ENCODE measurements around the gene SLC10A7. TPM values are rescaled to one million over a fixed set of nuclear protein-coding genes. Genes with fewer than 3 reads are reported as not detected.
A peak's percentile ranks its signal among the peaks of the same experiment; 100 is the strongest.

The SLC10A7 gene
- total RNA-seq, 2 donors from 2014 or later: 6.0 to 7.5 TPM

DNA sequence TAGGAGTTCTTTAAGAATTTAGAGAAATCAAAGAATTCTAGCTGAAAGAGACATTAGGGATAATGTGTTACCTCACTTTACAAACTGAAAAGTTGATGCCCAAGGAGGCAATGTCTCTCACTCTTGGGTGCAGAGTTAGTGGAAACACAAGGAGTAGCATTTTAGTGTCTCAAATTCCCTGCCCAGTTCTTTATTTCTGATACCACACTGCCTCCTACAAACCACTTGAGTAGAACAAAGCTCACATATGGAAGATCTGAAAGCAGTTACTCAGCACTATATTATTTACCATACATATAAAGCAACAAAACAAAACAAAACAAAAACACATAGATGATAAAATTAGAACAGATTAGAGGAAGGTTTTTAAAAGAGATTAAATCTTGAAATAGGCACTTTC lies 183.2 kb downstream of the SLC10A7 start:
- no peaks in the 10 kb centered on the region for H3K9me3 ChIP-seq (ENCODE audit: control insufficient read depth, low read length)
- no peak overlapping the region for H3K27ac ChIP-seq (ENCODE audit: low read depth, low read length)
- Mint-ChIP-seq H3K4me1 (no peaks in the 10 kb centered on the region), H3K27ac (no peak overlapping the region), H3K36me3 (ENCODE audit: low read depth) (no peaks in the 10 kb centered on the region), H3K9me3 (no peaks in the 10 kb centered on the region), H3K27me3 (ENCODE audit: insufficient read depth) (no peaks in the 10 kb centered on the region), H3K4me3 (no peak overlapping the region)
- no peaks in the 10 kb centered on the region for H3K36me3 ChIP-seq (ENCODE audit: control insufficient read depth, insufficient read depth, low read length)
- no peaks in the 10 kb centered on the region for H3K27me3 ChIP-seq (ENCODE audit: control insufficient read depth, insufficient read depth, low read length, poor library complexity, severe bottlenecking)
- no peak overlapping the region for H3K4me3 ChIP-seq (ENCODE audit: low read length)
- TF ChIP-seq, protein P1, sequence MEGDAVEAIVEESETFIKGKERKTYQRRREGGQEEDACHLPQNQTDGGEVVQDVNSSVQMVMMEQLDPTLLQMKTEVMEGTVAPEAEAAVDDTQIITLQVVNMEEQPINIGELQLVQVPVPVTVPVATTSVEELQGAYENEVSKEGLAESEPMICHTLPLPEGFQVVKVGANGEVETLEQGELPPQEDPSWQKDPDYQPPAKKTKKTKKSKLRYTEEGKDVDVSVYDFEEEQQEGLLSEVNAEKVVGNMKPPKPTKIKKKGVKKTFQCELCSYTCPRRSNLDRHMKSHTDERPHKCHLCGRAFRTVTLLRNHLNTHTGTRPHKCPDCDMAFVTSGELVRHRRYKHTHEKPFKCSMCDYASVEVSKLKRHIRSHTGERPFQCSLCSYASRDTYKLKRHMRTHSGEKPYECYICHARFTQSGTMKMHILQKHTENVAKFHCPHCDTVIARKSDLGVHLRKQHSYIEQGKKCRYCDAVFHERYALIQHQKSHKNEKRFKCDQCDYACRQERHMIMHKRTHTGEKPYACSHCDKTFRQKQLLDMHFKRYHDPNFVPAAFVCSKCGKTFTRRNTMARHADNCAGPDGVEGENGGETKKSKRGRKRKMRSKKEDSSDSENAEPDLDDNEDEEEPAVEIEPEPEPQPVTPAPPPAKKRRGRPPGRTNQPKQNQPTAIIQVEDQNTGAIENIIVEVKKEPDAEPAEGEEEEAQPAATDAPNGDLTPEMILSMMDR (conservative IDR thresholded peaks at IDR 0.05): peak; percentile 46
- H3K4me1 ChIP-seq (ENCODE audit: control insufficient read depth, insufficient read depth, low read length): no peaks in the 10 kb centered on the region
- H3K9ac ChIP-seq (ENCODE audit: extremely low read depth, low read length, poor library complexity, severe bottlenecking): no peak overlapping the region
- no peak for DNase-seq

DNA sequence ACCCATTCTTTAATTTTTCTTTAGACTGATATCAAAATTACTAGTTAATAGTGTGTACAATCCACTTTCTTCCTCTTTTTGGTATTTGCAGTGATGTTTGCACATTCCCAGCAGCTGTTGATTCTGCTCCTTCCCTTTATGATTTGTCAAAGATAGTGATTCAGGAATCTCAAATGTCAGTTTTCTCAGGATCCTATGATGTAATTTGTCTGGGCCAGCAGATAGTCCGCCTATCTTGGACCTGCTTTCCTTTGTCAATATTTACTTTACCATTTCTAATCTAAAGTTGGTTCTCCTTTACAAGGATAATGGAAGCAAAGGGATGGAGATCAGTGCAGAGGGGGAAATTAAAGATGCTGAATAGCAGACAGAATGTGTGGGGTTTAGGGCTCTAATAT lies 185.3 kb downstream of the SLC10A7 start:
- no peak for DNase-seq
- Mint-ChIP-seq H3K27me3 (ENCODE audit: insufficient read depth) (no peaks in the 10 kb centered on the region), H3K9me3 (no peaks in the 10 kb centered on the region), H3K4me1 (no peaks in the 10 kb centered on the region), H3K27ac (no peak overlapping the region), H3K4me3 (no peak overlapping the region), H3K36me3 (ENCODE audit: low read depth) (no peaks in the 10 kb centered on the region)
- WGBS, 2 experiments (ENCODE audit: insufficient coverage in 1 of 2, insufficient read length in 1 of 2): 83% methylated on average over 1 of the region's 1 CpG; no CpG with 5 or more reads in 1 of the 2 experiments
- H3K9ac ChIP-seq (ENCODE audit: extremely low read depth, low read length, poor library complexity, severe bottlenecking): no peak overlapping the region
- no peaks in the 10 kb centered on the region for H3K9me3 ChIP-seq (ENCODE audit: control insufficient read depth, low read length)
- no peak overlapping the region for H3K27ac ChIP-seq (ENCODE audit: low read depth, low read length)
- no peak overlapping the region for H3K4me3 ChIP-seq (ENCODE audit: low read length)
- H3K36me3 ChIP-seq (ENCODE audit: control insufficient read depth, insufficient read depth, low read length): no peaks in the 10 kb centered on the region
- TF ChIP-seq, protein P1 (conservative IDR thresholded peaks at IDR 0.05): no peak
- H3K27me3 ChIP-seq (ENCODE audit: control insufficient read depth, insufficient read depth, low read length, poor library complexity, severe bottlenecking): no peaks in the 10 kb centered on the region
- no peaks in the 10 kb centered on the region for H3K4me1 ChIP-seq (ENCODE audit: control insufficient read depth, insufficient read depth, low read length)

DNA sequence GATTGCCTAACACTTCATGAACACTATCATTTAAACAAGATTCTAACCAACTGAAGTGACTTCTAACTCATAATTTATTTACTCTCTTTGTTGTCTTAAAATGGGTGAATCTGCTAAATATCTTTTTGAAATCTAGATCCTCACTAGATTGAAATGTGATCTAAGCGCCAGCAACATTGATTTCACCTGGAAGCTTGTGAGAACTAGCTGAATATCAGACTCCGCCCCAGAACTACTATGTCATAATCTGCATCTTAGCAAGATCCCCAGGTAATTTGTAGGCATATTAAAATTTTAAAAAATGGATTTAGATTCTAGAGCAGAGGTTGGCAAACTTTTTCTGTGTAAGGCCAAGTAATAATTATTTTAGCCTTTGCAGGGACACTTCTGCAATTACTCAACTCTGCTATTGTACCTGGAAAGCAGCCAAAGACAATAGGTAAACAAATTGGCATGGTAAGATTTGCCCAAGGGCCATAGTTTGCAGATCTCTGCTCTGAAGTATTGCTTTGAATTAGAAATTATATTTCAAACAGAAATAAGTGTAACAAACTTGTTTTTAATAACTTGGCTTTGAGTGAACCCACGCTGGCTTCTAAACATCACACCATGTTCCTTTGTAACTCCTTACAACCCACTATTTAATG lies 185.9 kb downstream of the SLC10A7 start:
- no peak overlapping the region for H3K27ac ChIP-seq (ENCODE audit: low read depth, low read length)
- no peak overlapping the region for H3K4me3 Mint-ChIP-seq
- no peaks in the 10 kb centered on the region for H3K4me1 Mint-ChIP-seq
- no peak overlapping the region for H3K9ac ChIP-seq (ENCODE audit: extremely low read depth, low read length, poor library complexity, severe bottlenecking)
- H3K36me3 ChIP-seq (ENCODE audit: control insufficient read depth, insufficient read depth, low read length): no peaks in the 10 kb centered on the region
- H3K4me3 ChIP-seq (ENCODE audit: low read length): no peak overlapping the region
- no peaks in the 10 kb centered on the region for H3K4me1 ChIP-seq (ENCODE audit: control insufficient read depth, insufficient read depth, low read length)
- no peaks in the 10 kb centered on the region for H3K9me3 ChIP-seq (ENCODE audit: control insufficient read depth, low read length)
- no peaks in the 10 kb centered on the region for H3K27me3 Mint-ChIP-seq (ENCODE audit: insufficient read depth)
- H3K27ac Mint-ChIP-seq: no peak overlapping the region
- DNase-seq: no peak
- H3K9me3 Mint-ChIP-seq: no peaks in the 10 kb centered on the region
- 93 to 100% methylated on average over 2 to 3 of the region's 3 CpGs for WGBS, 2 experiments (ENCODE audit: insufficient coverage in 1 of 2, insufficient read length in 1 of 2)
- H3K36me3 Mint-ChIP-seq (ENCODE audit: low read depth): no peaks in the 10 kb centered on the region
- no peaks in the 10 kb centered on the region for H3K27me3 ChIP-seq (ENCODE audit: control insufficient read depth, insufficient read depth, low read length, poor library complexity, severe bottlenecking)
- TF ChIP-seq, protein P1 (conservative IDR thresholded peaks at IDR 0.05): no peak

Data from endodermal cell (in vitro differentiated cells).